Thyroid gland (tissue), 4 donors: ENCODE data around the gene PHACTR3.

Experiments
- POLR2A ChIP-seq, 2 donors: fragments of 450-650 bp; IDR thresholded peaks; one replicate each; pipeline ENCODE4 v1.6.1; 2017; ENCODE audit warnings: antibody characterized with exemption in 2 of 2, mild to moderate bottlenecking in 2 of 2, moderate library complexity in 1 of 2
- TF ChIP-seq, protein P1 (sequence below), 6 experiments: fragments of 200-600 bp in 3 of 6; fragments of 450-650 bp in 3 of 6; sonication (generic) in 3 of 6; IDR thresholded peaks; one replicate each; pipeline ENCODE4 v1.5.1; 2016 to 2019; ENCODE audit warnings: antibody characterized with exemption in 6 of 6, mild to moderate bottlenecking in 2 of 6, inconsistent platforms in 1 of 6, moderate library complexity in 1 of 6

DNA sequence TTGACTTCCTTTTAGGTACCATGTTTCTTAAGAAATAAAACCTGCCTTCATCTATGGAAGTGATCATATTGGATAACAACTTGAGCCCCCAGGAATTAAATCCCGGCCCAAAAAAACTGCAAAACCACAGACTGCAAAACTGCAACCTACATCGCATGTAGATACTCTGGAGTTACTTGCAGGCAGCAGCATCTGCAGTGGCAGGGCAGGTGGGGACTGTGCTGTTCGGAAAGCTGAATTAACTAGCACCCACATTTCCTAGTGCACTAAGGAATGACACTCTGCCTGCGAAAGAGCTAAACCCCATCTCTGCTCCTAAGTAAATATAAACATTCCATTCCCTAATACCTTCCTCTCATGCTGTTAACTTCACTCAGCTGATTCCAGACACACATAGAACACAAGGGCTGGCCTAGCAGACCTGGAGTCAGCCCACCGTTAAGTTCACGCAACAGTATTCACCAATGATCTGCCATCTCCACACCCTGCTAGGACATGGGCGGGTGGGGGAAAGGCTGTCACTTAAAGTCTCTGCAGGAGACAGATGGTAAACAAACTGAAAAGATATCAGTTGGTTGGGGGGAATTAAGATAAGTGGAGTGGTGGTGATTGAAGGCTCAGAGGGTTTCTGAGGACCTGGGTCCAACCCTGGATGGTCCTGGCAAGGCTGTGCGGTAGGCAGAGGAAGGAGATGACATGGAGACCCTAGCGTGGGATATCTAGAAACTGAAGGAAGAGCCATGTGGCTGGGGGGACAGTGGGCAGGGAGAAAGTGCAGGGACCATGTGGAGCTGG is 200.7 kb downstream of the PHACTR3 start:
- no peak for TF ChIP-seq POLR2A (IDR thresholded peaks at IDR 0.05)
- TF ChIP-seq, protein P1, sequence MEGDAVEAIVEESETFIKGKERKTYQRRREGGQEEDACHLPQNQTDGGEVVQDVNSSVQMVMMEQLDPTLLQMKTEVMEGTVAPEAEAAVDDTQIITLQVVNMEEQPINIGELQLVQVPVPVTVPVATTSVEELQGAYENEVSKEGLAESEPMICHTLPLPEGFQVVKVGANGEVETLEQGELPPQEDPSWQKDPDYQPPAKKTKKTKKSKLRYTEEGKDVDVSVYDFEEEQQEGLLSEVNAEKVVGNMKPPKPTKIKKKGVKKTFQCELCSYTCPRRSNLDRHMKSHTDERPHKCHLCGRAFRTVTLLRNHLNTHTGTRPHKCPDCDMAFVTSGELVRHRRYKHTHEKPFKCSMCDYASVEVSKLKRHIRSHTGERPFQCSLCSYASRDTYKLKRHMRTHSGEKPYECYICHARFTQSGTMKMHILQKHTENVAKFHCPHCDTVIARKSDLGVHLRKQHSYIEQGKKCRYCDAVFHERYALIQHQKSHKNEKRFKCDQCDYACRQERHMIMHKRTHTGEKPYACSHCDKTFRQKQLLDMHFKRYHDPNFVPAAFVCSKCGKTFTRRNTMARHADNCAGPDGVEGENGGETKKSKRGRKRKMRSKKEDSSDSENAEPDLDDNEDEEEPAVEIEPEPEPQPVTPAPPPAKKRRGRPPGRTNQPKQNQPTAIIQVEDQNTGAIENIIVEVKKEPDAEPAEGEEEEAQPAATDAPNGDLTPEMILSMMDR (IDR thresholded peaks at IDR 0.05) = no peak
